GM21447 (cell line): ENCODE measurements around the gene BACE1-AS.

Experiments used
- ATAC-seq: cut with Tn5 transposase; IDR thresholded peaks from one replicate; pipeline ENCODE4 v1.9.1; 2021; ENCODE audit not compliant: unreplicated experiment

Gene BACE1-AS

DNA sequence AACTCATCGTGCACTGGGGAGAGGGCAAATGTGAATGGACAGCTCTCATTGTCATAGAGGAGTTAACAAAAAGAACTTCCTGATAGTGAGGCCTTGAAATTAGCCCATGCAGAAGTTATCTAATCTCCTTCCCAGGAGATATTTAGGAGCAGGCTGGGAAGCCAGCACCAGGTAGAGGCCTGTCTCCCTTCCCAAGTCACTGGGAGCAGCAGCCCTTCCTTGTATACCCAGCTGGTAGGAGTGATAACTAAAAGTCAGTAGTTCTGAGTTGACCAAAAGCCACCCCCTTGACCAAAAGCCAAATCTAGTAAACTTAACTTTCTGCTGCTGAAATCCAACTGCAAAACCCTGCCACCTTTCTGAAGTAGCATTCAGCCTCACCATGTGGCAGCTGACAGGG is 1.4 kb upstream of the BACE1-AS start:
- no peak for ATAC-seq

DNA sequence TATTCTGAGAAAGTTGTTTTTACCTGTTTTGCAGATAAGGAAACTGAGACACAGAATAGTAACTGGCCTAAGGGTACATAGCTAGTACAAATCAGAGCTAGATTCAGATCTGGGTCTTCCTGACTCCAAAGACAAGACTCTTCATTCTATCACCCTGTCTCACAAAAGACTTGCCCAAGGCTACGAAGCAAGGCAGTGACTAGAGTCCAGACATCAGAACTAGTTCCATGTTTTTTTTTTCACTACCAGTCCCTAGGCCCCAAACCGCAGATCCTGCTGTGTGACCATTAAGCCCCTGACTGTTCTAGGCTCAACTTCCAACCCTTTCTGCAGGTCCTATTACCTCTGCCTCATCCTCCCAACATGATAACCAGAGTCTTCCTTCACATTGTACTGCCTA is 1.5 kb downstream of the BACE1-AS start:
- ATAC-seq: no peak

DNA sequence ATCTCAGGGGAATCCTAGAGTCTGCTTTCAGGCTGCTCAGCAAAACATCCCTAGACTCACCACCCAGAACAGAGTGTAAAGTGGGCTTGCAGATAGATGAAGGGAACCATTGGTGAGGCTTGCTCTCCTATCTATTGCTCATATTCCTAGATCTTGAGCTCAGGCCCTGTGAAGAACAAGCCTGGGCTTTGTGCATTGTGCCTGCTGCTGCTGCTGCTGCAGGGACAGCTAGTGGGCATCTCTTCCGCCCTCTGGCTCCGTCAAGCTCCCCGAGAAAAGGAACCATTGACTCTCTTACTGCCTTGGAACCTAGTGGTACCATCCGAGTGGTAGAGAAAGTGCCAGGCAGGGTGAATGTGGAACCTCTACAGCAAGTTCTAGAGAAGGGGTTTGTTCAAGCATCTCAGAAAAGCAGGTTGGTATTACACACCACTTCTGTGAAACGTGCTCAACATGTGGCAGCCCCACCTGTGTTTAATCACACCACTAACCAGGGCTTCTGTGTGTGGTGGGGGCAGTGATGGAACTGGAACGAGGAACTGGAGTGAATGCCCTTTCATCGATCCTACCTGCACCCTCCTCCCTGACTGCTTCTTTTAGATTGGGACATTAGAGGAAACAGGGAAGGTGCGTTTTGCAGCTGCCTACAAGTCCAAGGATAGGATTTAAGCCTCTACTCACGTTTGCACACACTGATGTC is 4.4 kb downstream of the BACE1-AS start:
- no peak for ATAC-seq

DNA sequence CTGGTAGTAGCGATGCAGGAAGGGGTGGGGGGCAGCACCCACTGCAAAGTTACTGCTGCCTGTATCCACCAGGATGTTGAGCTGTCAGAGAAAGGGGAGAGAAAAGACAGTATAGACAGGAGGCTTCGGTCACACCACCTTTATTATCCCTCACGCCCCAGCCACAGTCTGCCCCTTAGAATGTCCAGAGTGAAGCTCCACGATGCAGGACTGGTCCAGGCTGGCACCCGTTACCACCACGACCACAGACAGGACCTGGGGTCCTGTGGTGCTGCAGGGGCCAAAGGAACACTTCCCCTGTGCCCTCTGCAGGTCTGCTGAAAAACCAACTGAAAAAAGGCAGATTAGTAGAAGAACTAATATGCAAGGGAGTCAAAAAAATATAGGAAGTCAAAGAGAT is 5.7 kb downstream of the BACE1-AS start:
- ATAC-seq: no peak

DNA sequence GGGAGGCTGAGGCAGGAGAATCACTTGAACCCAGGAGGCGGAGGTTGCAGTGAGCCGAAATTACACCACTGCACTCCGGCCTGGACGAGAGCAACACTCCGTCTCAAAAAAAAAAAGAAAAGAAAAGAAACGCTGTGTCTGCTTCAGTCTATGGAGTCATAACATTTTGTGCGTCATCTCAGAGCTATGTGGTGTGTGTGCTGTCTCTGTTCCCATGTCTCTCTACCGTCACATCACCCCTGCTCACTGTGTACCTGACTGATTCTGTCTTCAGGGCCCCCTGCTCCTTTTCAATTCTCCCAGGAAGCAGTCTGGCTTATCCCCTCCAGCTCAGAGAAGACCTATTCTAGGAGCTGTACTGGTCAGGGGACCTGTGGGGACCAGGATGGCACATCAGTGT is 7.0 kb downstream of the BACE1-AS start:
- no peak for ATAC-seq

DNA sequence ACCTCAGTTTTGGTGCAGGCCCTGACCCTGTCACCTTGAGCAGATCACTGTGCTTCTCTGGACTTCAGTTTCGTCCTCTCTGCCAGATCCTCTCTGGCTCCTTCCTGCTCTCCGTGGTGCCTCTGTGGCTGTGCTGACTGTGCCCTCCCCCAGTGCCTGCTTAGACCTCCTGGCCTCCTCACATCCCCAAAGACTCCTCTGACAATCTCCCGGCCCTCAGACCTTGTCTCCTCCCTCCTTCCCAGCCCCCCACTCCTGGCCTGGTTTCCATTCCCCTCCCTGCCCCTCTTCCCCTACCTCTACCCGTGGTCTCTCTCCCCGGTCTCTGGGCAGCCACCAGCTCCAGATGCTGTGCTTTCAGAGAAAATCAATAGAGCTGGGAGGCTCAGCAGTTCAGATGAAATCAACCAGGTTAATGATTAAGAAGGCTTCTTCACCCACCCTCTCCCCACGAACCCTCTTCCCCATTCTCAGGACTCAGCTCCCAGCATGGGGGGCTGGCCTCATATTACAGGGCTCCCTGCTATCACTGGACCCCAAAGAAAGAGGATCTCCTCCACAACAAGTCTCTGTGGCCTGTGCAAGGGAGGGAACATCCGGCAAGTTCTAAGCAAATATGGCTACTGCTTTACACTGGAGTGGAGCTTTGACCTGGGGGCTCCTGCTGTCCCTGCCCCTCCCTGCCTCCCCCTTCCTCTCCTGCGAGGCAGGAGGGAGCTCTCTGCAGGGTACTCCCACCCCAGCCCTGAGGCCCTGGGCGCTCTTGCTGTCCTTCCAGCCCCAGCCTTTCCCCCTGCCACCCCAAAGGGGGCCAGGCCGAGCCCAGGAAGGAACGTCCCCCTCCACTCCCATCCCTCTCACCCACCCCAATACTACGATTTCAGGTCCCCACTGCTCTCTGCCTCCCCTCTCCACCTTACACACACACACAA is 8.5 kb downstream of the BACE1-AS start:
- no peak for ATAC-seq

DNA sequence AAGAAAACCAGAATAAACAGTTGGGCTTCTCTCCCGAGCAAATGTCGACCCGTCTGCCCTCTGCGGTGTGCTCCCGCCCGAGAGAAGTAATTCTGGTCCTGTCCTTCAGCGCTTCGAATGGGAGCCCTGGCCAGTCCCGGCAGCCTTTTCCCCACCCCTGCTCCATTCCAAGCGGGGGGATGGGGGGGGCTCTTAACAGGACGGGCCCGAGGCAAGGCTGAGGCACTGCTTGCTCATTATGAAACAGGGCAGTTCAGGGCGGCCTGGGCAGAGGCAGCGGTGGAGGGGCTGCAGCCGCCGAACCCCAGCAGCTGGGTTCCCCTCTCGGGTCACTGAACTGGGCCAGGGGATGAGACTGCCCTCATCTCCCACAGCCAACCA is 9.1 kb downstream of the BACE1-AS start:
- ATAC-seq: no peak

DNA sequence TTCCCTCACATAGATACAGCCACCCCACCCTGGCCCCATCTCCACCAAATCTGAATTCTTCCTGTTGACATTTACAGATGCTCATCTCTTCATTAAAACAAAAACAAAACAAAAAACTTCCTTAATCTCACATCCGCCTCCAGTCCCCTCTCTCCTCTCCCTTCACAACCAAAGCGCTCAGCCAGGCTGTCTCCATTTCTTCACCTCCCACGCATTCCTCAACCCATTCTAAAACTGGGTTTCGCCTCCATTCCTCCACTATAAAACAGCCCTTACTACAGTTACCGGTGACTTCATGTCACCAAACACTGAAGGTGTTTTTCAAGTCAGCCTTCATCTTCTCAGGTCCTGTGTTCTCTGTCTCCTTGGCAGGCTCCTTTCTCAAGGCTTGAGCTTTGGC is 9.6 kb downstream of the BACE1-AS start:
- ATAC-seq: no peak

DNA sequence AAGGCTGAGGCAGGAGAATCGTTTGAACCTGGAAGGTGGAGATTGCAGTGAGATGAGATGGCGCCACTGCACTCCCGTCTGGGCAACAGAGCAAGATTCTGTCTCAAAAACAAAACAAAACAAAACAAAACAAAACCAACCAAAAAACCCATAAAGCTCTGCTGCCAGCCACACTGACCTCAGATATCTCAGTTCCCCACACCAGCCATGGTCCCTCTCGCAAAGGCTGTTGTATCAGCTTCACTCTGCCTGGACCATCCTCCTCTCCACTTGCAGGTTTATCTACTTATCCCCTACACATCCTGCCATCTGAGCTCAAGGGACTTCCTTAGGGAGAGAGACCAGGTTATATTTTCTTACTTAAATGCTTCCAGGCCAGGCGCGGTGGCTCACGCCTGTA is 11.1 kb downstream of the BACE1-AS start:
- no peak for ATAC-seq

DNA sequence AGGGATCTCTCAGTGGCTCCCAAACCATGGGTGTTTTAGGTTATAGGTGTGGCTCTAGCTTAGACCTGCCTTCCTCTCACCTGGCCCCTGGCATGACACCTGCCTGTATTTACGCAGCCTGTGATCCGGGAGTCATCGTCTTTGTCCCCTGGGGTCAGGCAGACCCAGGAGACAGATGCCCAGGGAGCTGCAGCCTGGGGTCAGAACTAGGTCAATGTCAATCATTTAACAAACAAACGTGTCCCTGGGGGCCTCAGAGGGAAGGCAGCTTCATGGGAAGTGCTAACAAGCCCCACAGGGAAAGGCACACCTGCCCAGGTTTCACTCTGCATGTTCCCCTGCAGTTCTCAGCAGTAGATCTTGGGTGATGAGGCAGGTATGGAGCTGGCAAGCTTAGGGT is 12.0 kb downstream of the BACE1-AS start:
- no peak for ATAC-seq

DNA sequence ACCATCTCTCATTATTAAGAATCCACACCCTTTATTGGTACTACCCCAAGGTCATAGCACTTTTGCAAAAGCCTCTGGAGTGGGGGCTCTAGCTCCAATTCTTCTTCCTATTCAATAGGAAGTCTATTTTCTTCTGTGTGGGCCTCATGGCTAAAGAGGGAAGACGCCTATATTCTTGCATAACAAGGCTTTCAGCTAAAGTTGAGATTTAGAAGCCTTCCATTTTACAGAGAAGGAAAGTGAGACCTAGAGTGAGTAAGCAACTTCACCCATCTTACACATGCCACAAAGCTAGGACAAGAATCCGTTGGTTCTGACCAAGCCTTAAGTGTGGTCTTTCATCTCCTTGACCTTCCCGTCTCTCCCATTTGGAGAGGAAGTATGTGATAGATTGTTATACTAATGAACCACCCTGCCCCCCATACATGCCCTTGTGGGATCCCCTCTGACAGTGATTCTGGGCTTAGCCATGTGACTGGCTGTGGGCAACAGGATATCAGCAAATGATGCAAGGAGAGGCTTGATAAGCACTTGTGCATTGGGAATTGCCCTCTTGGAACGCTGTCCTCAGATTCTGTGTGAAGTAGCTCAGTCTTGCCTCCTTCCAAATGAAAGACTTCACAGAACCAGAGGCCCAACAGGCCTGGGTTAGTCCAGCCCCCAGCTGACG is 12.6 kb downstream of the BACE1-AS start:
- no peak for ATAC-seq

DNA sequence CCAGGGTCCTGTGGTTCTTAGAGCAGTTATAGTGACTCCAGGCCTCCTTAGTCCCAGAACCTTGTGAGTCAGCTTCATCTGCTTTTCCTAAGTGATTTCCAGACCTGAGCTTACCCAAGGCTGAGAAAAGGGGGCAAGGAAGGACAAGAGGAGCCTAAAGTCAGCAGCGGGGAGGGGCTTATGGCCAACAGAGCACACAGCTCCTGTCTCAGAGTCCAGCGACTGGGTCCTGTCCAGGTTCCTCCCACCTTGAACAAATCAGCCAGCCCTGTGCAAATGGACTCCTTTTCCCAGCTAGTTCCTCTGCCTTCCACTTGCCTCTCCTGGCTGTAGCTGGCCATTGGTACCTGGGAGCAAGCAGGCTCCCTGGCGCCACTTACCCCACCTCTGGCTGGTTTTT is 14.0 kb downstream of the BACE1-AS start:
- no peak for ATAC-seq

DNA sequence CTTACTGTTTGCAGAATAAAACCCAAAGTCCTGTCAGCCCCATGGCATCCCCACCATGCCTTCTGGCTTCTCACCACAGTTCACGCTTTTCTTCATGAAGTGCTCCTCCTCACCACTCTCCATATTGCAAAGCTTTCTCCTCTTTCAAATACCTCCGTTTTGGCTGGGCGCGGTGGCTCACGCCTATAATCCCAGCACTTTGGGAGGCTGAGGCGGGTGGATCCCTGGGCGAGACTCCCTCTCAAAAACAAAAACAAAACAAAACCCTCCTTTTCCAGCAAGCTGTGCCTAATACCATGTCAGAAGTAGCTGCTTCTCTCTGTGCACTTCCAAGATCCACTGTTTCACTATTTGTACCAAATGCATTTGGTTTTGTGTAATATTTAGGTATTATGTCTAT is 18.2 kb downstream of the BACE1-AS start:
- ATAC-seq: no peak

DNA sequence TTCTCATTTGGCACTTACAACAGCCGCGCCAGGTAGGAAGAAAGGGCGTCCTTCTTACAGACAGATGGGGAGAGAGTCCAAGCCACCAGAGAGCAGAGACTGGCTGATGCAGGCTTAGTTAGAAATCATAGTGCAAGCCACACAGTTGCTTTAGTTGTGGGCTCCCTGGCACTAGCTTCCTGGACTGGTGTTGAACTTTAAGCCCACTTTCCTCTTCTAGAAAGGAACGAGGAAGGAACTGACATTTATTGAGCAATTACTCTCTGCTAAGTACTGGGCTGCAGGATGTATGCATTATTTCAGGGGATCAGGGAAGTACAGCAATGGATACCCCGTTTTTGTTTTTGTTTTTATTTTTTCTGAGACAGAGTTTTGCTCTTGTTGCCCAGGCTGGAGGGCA is 21.9 kb downstream of the BACE1-AS start:
- no peak for ATAC-seq

DNA sequence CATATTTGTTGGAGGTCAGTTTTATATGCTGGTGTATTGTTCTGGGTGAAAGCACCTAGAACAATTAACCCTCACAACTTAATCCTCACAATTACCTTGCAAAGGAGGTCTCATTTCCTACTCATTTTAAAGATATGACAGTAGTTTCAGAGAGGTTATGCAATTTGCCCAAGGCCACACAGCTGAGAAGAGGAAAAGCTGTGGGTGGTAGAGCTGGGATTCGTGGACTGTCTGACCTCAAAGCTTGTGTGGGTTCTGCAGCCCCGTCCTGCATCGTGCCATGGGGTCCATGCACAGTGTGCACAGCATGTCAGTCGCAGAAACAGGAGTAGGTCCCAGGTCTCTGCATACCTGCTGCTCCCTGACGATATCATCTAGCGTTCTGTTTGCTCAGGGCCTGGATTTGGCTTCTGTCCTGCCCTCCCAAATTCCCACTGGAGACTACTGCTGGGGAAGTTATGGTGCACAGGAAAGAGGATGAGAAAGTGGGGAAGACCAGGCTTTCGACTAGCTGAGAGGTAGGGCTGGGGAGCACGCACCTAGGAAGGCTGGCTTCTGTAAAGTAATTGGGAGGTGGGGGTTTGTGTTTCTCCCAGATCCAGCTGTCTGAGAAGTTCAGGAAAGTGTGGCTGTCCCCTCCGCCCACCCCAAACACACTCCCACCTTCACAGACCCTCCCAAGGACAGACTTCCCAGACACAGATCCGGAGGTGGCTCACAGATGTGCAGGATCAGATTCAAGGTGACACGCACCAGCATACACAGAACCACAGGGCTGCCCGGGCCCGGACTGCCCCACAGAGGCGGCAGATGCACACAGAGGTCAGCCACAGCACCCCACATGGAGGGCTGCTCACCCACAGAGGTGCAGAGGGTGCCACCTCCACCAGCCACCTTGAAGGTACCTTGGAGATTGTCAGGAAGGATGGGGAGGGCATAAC is 23.0 kb downstream of the BACE1-AS start:
- ATAC-seq: no peak

DNA sequence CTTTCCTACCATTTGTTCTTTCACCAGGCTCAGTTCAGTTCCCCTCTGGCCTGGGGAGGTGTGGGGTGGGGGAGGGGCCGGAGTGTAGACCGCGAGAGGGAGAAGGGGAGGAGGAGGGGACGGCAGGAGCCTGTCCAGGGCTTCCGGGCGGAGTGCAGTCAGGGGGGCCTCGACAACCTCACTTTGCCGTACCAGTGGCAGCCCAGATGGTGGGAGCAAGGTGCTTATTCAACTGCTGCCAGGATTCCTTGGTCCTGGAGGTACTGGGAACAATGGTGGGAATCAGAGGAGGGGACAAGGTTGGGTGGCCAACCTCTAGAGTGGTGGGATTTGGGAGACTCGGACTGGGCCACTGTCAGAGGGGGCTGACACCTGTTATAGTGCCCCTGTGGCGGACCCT is 23.7 kb downstream of the BACE1-AS start:
- no peak for ATAC-seq

DNA sequence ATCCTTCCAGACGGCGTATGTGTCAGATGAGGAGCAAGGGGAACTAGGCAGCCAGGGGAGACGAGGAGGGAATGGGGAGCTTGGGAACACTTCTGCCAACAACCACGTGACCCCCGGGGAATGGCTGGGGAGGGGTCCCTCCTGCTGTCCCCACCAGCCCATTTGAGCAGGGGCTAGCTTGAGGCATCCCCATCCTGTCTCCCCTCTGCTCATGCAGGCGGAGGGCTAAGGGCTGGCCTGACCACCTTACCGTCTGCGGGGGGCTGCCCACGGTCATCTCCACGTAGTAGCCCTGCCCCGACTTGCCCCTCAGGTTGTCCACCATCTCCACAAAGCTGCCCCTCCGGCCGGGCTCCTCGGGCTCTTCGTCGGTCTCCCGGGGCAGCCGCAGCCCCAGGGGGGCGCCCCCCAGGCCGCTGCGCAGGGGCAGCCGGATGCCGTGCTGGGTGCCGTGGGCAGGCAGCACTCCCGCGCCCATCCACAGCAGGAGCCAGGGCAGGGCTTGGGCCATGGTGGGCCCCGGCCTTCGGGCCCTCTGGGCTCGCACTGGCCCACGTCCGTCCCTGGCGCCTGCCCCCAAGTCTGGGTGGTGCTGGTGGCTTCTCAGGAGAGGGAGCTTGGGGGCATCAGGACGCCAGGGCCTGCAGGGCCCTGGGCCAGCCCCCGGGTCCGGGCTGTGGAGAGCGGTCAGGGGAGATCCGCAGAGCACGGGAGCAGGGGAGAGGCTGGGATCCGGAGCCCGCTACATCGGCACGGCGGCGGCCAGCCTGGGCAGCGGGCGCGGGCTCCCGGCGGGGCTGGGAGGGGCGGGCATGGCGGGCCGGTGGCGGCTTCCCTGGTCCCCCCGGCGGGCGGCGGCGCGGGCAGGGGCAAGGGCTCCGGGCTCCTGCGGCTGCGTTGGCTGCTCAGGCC is 24.4 kb downstream of the BACE1-AS start:
- ATAC-seq: no peak

DNA sequence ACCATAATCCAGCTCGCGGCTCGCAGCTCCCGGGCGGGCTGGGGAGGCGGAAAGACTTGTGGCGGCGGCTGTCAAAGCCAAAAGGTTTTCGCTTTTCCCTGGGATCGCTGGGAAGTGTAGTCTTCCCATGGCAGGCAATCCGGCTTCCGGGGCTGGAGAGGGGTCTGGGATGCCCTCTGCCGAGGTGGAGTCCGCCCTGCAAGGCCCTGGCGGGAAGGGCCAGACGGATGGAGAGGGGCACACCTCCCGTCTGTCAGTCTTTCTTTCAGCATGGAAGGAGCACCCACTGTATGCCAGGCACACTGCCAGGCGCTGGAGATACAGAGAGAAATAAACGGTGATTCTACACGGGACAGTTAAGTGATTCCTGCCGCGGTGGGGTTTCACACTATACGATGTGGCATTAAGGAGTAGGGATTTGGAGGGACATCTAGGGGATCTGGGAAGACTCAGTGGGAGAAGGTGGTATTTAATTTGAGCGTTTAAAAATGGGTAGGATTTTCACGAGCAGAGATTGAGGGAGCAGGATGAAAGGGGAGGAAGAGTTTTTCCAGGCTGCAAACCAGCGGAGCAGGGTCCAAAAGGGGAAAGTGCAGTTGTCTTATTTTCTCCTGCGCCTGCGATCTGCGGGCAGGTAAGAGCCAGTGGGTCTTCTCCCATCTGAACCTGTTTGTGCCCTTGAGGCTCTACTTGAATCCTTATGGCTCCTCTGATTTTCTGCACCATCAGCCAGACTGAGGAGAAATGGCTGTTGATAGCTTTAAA is 25.2 kb downstream of the BACE1-AS start, which contains the start of gene BACE1:
BACE1 (minus strand) TSS at position 60 of the 765 bp plus-strand sequence. CDS start 461 bp downstream, outside the sequence.
- no peak for ATAC-seq

DNA sequence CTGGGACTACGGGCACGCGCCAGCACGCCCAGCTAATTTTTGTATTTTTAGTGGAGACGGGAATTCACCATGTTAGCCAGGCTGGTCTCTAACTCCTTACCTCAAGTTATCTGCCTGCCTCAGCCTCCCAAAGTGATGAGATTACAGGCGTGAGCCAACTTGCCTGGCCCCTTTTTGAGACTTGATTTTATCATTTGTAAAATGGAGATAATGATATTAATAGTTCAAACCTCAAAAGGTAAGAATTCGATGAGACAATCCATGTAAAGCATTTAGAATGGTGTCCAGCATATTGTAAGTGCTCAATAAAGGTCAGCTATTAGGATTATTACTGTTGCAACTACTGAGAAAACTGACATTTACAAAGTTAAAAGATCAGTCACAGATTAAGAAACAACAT is 27.6 kb downstream of the BACE1-AS start:
- no peak for ATAC-seq
